DND-41 (cell line): ENCODE data around the gene MLLT11.

Experiments used
- EZH2 ChIP-seq: IDR thresholded peaks from 3 replicates; pipeline ENCODE4 v1.6.1; 2012; ENCODE audit warnings: borderline replicate concordance, low read depth, mild to moderate bottlenecking, moderate library complexity, low read length, inconsistent platforms; ENCODE audit not compliant: severe bottlenecking
- TF ChIP-seq, protein P1 (sequence below): IDR thresholded peaks from 2 replicates; pipeline ENCODE4 v1.5.1; 2012; ENCODE audit warnings: borderline replicate concordance, low read length, moderate library complexity, mild to moderate bottlenecking; ENCODE audit not compliant: poor library complexity, severe bottlenecking; ENCODE audit errors: extremely low read depth

DNA sequence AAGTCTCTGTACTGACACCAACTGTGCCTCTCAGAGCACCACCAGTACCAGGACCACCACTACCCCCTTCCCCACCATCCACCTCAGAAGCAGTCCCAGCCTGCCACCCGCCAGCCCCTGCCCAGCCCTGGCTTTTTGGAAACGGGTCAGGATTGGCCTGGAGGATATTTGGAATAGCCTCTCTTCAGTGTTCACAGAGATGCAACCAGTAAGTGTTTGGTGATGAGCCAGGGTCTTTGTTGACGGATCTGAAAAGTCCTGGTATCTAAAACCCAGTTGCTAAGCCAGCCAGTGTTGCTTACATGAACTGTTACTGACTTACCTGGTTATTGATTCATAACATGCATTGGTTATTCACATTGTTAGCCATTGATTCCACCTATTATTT lies 11.6 kb upstream of the MLLT11 start:
- TF ChIP-seq, protein P1, sequence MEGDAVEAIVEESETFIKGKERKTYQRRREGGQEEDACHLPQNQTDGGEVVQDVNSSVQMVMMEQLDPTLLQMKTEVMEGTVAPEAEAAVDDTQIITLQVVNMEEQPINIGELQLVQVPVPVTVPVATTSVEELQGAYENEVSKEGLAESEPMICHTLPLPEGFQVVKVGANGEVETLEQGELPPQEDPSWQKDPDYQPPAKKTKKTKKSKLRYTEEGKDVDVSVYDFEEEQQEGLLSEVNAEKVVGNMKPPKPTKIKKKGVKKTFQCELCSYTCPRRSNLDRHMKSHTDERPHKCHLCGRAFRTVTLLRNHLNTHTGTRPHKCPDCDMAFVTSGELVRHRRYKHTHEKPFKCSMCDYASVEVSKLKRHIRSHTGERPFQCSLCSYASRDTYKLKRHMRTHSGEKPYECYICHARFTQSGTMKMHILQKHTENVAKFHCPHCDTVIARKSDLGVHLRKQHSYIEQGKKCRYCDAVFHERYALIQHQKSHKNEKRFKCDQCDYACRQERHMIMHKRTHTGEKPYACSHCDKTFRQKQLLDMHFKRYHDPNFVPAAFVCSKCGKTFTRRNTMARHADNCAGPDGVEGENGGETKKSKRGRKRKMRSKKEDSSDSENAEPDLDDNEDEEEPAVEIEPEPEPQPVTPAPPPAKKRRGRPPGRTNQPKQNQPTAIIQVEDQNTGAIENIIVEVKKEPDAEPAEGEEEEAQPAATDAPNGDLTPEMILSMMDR = peak; percentile 50
- TF ChIP-seq EZH2 = no peak
